HepG2 (cell line): ENCODE results near the gene HIF1AN. TPM values are rescaled to one million over a fixed set of nuclear protein-coding genes. Genes with fewer than 3 reads are reported as not detected.
"Not testable (repeated sequence)": the region's sequence is repeated elsewhere in the genome, so short reads cannot be mapped to it uniquely, and the experiment has no call there.

Experiments
- ATAC-seq: fragments of 200-7000 bp; cut with Tn5 transposase; 3 replicates; pipeline ENCODE4 v1.9.1; 2020; ENCODE audit warnings: mild to moderate bottlenecking, moderate library complexity
- BruUV-seq: library from RNA; stranded (reverse); fragments of 400-500 nt; replicated peaks from 2 replicates; lab custom pipeline; 2021; lab: Mats Ljungman, UMichigan
- CTCF ChIA-PET: fragments of 300-600 bp; formaldehyde crosslinking; extraction: SDS; loops from one replicate; lab custom pipeline; 2021; ENCODE audit warnings: low total read pairs, inconsistent platforms, low intra/inter-chr PET ratio; lab: Yijun Ruan, JAX
- POLR2A ChIA-PET: fragments of 350-600 bp; sonication (Branson Sonifier 250); formaldehyde crosslinking; loops from one replicate; lab custom pipeline; 2020; ENCODE audit warnings: antibody characterized with exemption, inconsistent platforms; lab: Yijun Ruan, JAX
- DNase-seq: peaks from one replicate; pipeline ENCODE4 v3.0.0-alpha.2; 2015; ENCODE audit warnings: low spot score
- FAIRE-seq: peaks from 3 replicates; lab custom pipeline; 2011; peaks lifted over from hg19 to GRCh38; lab: Jason Lieb, UNC
- H2AFZ ChIP-seq: one replicate; pipeline ENCODE4 v1.6.1; 2011; ENCODE audit warnings: low read length, inconsistent platforms
- H3K27ac ChIP-seq: fragments of 300-600 bp; 3 replicates; pipeline ENCODE4 v1.8.0; 2011; ENCODE audit warnings: mixed run types, mild to moderate bottlenecking, mixed read lengths, low read length, inconsistent platforms; ENCODE audit not compliant: insufficient read depth; ENCODE audit errors: extremely low read length
- H3K27me3 ChIP-seq, 2 experiments: fragments of 200-600 bp in 1 of 2; 2 replicates in 1 of 2; 3 replicates in 1 of 2; pipeline versions ENCODE4 v1.6.0 to v1.8.0; 2011; ENCODE audit warnings: low read length in 2 of 2, mild to moderate bottlenecking in 2 of 2, moderate library complexity in 2 of 2, inconsistent platforms in 1 of 2; ENCODE audit not compliant: insufficient read depth in 2 of 2, control insufficient read depth in 1 of 2
- H3K36me3 ChIP-seq, 2 experiments: fragments of 200-600 bp in 1 of 2; replicated peaks in 1 of 2; 2 replicates in 1 of 2; 3 replicates in 1 of 2; pipeline versions ENCODE4 v1.5.1 to v1.8.0; 2011; ENCODE audit warnings: low read length in 2 of 2, inconsistent platforms in 1 of 2; ENCODE audit not compliant: insufficient read depth in 2 of 2, control insufficient read depth in 1 of 2
- H3K4me1 ChIP-seq: 2 replicates; pipeline ENCODE4 v1.5.1; 2012; ENCODE audit warnings: low read length, inconsistent platforms; ENCODE audit not compliant: insufficient read depth
- H3K4me2 ChIP-seq: 2 replicates; pipeline ENCODE4 v1.6.0; 2011; ENCODE audit warnings: low read depth, low read length, inconsistent platforms
- H3K4me3 ChIP-seq, 3 experiments: fragments of 200-600 bp in 1 of 3; sonication (generic), shearing (Covaris generic) in 1 of 3; replicated peaks in 1 of 3; 2 replicates each; pipeline ENCODE4 v1.5.1; 2011 to 2016; ENCODE audit warnings: low read length in 3 of 3, inconsistent platforms in 2 of 3, low read depth in 2 of 3, mild to moderate bottlenecking in 2 of 3, control low read depth in 1 of 3, mixed read lengths in 1 of 3; ENCODE audit not compliant: insufficient read depth in 1 of 3
- H3K79me2 ChIP-seq: one replicate; pipeline ENCODE4 v1.6.1; 2011; ENCODE audit warnings: low read length, inconsistent platforms; ENCODE audit not compliant: insufficient read depth
- H3K9ac ChIP-seq: 2 replicates; pipeline ENCODE4 v1.6.0; 2011; ENCODE audit warnings: mild to moderate bottlenecking, low read depth, low read length, inconsistent platforms; ENCODE audit not compliant: insufficient read depth
- H3K9me3 ChIP-seq: 2 replicates; pipeline ENCODE4 v1.5.1; 2012; ENCODE audit warnings: mild to moderate bottlenecking, low read length
- H4K20me1 ChIP-seq: 2 replicates; pipeline ENCODE4 v1.6.0; 2011; ENCODE audit warnings: inconsistent platforms, mild to moderate bottlenecking, low read length, moderate library complexity; ENCODE audit not compliant: insufficient read depth
- ZNF567 ChIP-seq: sonication (generic); formaldehyde crosslinking; IDR thresholded peaks from 2 replicates; pipeline ENCODE4 v1.8.1; 2023; ENCODE audit warnings: mild to moderate bottlenecking, missing genetic modification reagents, borderline replicate concordance
- WGBS: methylation state at CpG from one replicate; pipeline ENCODE4 v1.1.6; 2017; ENCODE audit warnings: low lambda C conversion rate; 5-methylcytosine and 5-hydroxymethylcytosine counted together
- in situ Hi-C: cut with HindIII; loops from 2 replicates; pipeline ENCODE4 v1.10.0; 2017; ENCODE audit warnings: low pct_unique_long_range_greater_than_20kb; ENCODE audit not compliant: extremely low pct_ligation_motif_present
- intact Hi-C: fragments of 100-400 bp; cut with micrococcal nuclease; formaldehyde crosslinking; loops from one replicate; pipeline ENCODE4 v1.10.0; 2022; ENCODE audit not compliant: unreplicated experiment
- polyA plus RNA-seq, 8 experiments: library from polyadenylated mRNA; depleted of rRNA in 3 of 8; stranded (reverse) in 7 of 8; unstranded in 1 of 8; fragments of >200 nt; fragmentation: Illumina TruSeq in 4 of 8; extraction: Trizol in 4 of 8; gene quantifications; 2 replicates each; pipeline versions ENCODE4 v1.2.1 to v1.2.3, GENCODE V29; 2011 to 2016; ENCODE audit warnings: low read depth in 4 of 8, missing spikeins in 1 of 8, mixed read lengths in 1 of 8; ENCODE audit not compliant: insufficient read depth in 1 of 8
- total RNA-seq, 5 experiments: library from RNA; depleted of rRNA; stranded (reverse); fragments of >200 nt; fragmentation: Illumina TruSeq; extraction: Trizol; gene quantifications; 2 replicates each; pipeline ENCODE4 v1.2.3, GENCODE V29; 2016; ENCODE audit warnings: low read depth in 1 of 5
- TF ChIP-seq, protein P1 (sequence below): sonication (generic); formaldehyde crosslinking; IDR thresholded peaks from 2 replicates; pipeline ENCODE4 v1.4.0; 2020; ENCODE audit warnings: missing genetic modification reagents, mild to moderate bottlenecking, borderline replicate concordance
- TF ChIP-seq, protein P2 (sequence below): sonication (generic); formaldehyde crosslinking; IDR thresholded peaks from 2 replicates; pipeline ENCODE4 v1.5.0; 2020; ENCODE audit warnings: missing genetic modification reagents, mild to moderate bottlenecking, borderline replicate concordance
- TF ChIP-seq, protein P3 (sequence below): sonication (generic); formaldehyde crosslinking; IDR thresholded peaks from 2 replicates; pipeline ENCODE4 v1.4.0; 2020; ENCODE audit warnings: missing genetic modification reagents

Gene HIF1AN
- total and polyA plus RNA-seq, 2 of the 13 experiments (the other 11 are each of a cell fraction or from before 2014, with no cell fraction given), result 8.6 to 10.7 TPM

DNA sequence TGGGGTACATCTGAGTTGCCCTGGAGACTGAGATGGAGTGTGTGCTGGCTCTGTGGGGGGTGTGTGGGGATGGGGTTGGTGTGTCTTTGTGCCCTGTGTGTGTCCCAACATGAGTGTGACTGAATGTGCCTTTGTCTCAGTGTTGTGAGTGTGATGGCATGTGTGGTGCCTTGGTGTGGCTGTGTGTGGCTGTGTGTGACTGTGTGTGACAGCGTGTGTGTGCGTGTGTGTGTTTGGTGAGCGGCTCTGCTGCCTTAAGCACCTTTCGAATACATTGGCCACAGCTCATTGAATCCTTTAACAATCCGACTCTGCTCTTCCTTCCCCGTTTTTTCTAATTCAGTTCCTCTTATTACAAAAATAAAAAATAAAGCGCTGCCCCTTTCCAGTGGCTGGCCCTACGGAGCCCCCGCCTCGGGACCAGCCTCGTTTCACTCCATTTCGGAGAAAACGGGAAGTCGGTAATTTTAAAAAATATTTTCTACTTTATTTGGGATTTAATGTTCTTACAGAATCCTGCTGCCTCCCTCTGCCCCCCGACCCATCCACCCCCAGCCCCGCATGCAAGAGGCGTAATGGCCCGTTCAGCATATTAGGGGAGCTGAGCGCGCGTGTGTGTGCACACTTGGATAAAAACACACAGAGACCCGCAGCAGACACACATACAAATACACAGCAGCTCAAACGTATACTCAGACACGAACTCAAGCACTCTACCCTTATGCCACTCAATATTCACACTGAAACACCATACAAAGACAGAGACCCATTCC is 35.5 kb downstream of the HIF1AN start:
- Histone ChIP-seq H3K36me3 (no peaks in the 10 kb centered on the region), H3K4me3 (peak overlapping the region in 1 of 3 experiments; percentile 72; a peak in 1 of 6 replicates), H3K4me1 (peaks cover 17% of the 10 kb centered on the region), H3K9ac (no peak overlapping the region), H3K27ac (no peak overlapping the region), H2AFZ (no peak overlapping the region), H3K4me2 (peak overlapping the region; percentile 86; the same call in 1 of the 2 replicates), H3K27me3 (peaks cover 2 to 36% of the 10 kb centered on the region in 2 experiments; a peak in 4 of 5 replicates), H3K79me2 (no peaks in the 10 kb centered on the region), H4K20me1 (no peaks in the 10 kb centered on the region), H3K9me3 (no peaks in the 10 kb centered on the region)
- in situ Hi-C loops, result no loop called here
- POLR2A ChIA-PET, result no interaction called here
- no TSS peak for BruUV-seq
- ATAC-seq (no peak), FAIRE-seq (no peak), DNase-seq (no peak)
- 63% methylated on average over 24 of the region's 24 CpGs for WGBS
- TF ChIP-seq, protein P1, sequence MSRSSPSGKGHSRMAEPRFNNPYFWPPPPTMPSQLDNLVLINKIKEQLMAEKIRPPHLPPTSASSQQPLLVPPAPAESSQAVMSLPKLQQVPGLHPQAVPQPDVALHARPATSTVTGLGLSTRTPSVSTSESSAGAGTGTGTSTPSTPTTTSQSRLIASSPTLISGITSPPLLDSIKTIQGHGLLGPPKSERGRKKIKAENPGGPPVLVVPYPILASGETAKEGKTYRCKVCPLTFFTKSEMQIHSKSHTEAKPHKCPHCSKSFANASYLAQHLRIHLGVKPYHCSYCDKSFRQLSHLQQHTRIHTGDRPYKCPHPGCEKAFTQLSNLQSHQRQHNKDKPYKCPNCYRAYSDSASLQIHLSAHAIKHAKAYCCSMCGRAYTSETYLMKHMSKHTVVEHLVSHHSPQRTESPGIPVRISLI, result no peak
- no peak for TF ChIP-seq ZNF567
- TF ChIP-seq, protein P2, sequence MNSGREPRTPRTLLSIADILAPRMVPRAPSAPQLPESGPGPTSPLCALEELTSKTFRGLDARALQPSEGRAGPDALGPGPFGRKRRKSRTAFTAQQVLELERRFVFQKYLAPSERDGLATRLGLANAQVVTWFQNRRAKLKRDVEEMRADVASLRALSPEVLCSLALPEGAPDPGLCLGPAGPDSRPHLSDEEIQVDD, result no peak
- TF ChIP-seq, protein P3, sequence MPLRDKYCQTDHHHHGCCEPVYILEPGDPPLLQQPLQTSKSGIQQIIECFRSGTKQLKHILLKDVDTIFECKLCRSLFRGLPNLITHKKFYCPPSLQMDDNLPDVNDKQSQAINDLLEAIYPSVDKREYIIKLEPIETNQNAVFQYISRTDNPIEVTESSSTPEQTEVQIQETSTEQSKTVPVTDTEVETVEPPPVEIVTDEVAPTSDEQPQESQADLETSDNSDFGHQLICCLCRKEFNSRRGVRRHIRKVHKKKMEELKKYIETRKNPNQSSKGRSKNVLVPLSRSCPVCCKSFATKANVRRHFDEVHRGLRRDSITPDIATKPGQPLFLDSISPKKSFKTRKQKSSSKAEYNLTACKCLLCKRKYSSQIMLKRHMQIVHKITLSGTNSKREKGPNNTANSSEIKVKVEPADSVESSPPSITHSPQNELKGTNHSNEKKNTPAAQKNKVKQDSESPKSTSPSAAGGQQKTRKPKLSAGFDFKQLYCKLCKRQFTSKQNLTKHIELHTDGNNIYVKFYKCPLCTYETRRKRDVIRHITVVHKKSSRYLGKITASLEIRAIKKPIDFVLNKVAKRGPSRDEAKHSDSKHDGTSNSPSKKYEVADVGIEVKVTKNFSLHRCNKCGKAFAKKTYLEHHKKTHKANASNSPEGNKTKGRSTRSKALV (CRISPR knock-in tag), result no peak
- intact Hi-C loops, result no loop called here
- CTCF ChIA-PET, result no interaction called here

DNA sequence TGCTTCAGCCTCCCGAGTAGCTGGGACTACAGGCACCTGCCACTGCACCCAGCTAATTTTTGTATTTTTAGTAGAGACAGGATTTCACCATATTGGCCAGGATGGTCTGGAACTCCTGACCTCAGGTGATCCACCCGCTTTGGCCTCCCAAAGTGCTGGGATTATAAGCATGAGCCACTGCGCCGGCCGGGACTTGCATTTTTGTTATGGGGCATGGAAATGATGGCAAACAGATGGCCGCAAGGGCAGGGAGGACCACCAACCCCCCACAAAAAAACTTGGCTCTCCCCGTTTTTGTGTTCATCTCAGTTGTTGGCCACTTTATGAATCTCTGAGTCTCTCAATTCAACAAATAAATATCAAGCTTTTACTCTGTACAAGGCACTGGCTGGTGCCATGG is 39.4 kb downstream of the HIF1AN start:
- H3K9ac ChIP-seq, DNase-seq, ATAC-seq, POLR2A ChIA-PET, FAIRE-seq, H3K4me3 ChIP-seq, in situ Hi-C loops, H3K9me3 ChIP-seq, H4K20me1 ChIP-seq, BruUV-seq, H3K36me3 ChIP-seq, H3K79me2 ChIP-seq, H2AFZ ChIP-seq, H3K27ac ChIP-seq, CTCF ChIA-PET, intact Hi-C loops, H3K4me2 ChIP-seq, H3K4me1 ChIP-seq: not testable (repeated sequence)
- 19% methylated on average over 7 of the region's 7 CpGs for WGBS
- peaks cover 2 to 43% of the 10 kb centered on the region in 2 experiments; a peak in 4 of 5 replicates for H3K27me3 ChIP-seq
